Measurements from ENCODE around the gene SPCS1. TPM values are rescaled to one million over a fixed set of nuclear protein-coding genes. Genes with fewer than 3 reads are reported as not detected.

The SPCS1 gene
- total RNA-seq, 4 donors from 2014 or later: 65.8 to 138 (median 123) TPM

DNA sequence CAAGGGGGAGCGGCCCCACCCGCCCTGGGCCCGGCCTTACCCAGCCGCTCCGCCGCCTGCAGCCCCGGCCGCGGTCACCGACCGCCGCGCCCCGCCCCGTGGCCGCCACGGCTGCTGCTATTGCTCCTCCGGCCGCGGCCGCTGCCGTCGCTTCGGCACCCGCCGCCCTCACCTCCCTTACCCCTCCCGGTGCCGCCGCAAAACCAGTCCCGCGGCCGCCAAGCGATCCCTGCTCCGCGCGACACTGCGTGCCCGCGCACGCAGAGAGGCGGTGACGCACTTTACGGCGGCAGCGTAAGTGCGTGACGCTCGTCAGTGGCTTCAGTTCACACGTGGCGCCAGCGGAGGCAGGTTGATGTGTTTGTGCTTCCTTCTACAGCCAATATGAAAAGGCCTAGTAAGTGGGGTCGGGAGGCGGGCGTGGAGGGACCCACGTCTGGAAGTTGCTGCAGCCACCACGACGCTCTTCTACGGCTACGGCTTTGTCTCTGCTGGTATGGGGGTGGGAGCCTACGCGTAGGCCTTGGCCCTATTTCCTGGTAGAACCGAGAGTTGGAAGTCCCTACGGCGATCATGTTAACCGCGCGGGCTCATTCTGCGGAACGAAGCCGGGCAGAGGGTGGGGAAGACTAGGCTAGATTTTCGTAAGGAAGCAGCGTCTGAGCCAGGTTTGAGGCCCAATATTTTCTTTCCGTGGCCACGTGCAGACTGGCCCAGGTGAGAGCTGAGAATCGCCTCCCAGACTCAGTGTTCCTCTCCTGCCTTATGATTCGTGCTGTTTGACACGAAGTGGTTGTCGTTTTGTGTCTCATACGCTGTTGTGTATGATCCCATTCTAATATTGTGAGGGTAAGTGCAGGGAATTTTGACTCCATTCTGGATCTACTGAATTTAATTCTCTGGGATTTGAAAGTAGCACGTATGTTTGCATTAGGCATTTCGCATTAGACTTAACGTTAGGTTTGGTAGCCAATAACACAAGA, 19.9 kb upstream of the SPCS1 start, which contains the start of the genes GNL3 and PBRM1:
Gene GNL3 (plus strand): TSS at position 324 of the 983 bp plus-strand sequence. CDS start 61 bp downstream, at position 385.
Gene PBRM1 (minus strand): TSS at position 205 of the 983 bp plus-strand sequence.
- 0% methylated on average over 20 to 49 of the region's 82 CpGs for WGBS, 2 donors
- Histone ChIP-seq H3K36me3 (peaks cover 14 to 42% (median 27%) of the 10 kb centered on the region in 3 donors), H3K9me3 (no peaks in the 10 kb centered on the region), H3K27me3 (no peaks in the 10 kb centered on the region), H3K4me3 (peak within 1 kb of the TSS; percentile 49 to 90 (median 72)), H3K27ac (peak within 1 kb of the TSS; percentile 91 to 100 (median 97)), H3K4me1 (peaks cover 11 to 79% (median 40%) of the 10 kb centered on the region in 3 donors)
- TF ChIP-seq POLR2A (IDR thresholded peaks at IDR 0.05): peak in 3 of 4 donors; percentile 63 to 85 (median 82)
- TF ChIP-seq, protein P1, sequence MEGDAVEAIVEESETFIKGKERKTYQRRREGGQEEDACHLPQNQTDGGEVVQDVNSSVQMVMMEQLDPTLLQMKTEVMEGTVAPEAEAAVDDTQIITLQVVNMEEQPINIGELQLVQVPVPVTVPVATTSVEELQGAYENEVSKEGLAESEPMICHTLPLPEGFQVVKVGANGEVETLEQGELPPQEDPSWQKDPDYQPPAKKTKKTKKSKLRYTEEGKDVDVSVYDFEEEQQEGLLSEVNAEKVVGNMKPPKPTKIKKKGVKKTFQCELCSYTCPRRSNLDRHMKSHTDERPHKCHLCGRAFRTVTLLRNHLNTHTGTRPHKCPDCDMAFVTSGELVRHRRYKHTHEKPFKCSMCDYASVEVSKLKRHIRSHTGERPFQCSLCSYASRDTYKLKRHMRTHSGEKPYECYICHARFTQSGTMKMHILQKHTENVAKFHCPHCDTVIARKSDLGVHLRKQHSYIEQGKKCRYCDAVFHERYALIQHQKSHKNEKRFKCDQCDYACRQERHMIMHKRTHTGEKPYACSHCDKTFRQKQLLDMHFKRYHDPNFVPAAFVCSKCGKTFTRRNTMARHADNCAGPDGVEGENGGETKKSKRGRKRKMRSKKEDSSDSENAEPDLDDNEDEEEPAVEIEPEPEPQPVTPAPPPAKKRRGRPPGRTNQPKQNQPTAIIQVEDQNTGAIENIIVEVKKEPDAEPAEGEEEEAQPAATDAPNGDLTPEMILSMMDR (IDR thresholded peaks at IDR 0.05): peak in 2 of 6 experiments; percentile 2 to 15
- peak; percentile 68 for DNase-seq
- intact Hi-C loops (cut with DNase I): loop anchor here (10.0 kb wide), 1 partner anchor 151 kb away; the partner anchor contains the start of genes NT5DC2 and UQCC5

DNA sequence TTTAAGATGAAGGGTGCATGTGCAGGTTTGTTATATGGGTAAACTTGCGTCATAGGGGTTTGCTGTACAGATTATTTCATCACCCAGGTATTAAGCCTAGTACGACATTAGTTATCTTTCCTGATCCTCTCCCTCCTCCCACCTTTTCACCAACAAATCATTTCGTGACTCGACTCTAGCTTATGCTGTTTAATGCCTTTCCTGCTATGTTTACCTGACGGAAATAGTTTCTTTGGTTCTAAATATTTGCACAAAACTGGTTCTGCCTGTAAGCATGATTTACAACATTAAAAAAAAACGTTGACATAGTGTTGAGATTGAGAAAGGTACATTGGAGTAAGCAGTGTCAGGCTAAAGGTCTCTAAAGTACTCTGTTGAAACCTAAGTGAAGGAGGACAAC, 17.6 kb upstream of the SPCS1 start:
- peaks cover 30 to 63% (median 48%) of the 10 kb centered on the region in 3 donors for H3K36me3 ChIP-seq
- peaks cover 11 to 57% (median 26%) of the 10 kb centered on the region in 3 donors for H3K4me1 ChIP-seq
- no peaks in the 10 kb centered on the region for H3K27me3 ChIP-seq
- H3K27ac ChIP-seq: peak overlapping the region; percentile 50 to 97 (median 94)
- 41 to 61% methylated on average over 6 of the region's 6 CpGs for WGBS, 2 donors
- no peak overlapping the region for H3K4me3 ChIP-seq
- no peaks in the 10 kb centered on the region for H3K9me3 ChIP-seq
- intact Hi-C loops (cut with DNase I): loop anchor here (10.0 kb wide), 1 partner anchor 153 kb away; the partner anchor contains the start of genes NT5DC2 and UQCC5
- no peak for DNase-seq
- TF ChIP-seq, protein P1 (IDR thresholded peaks at IDR 0.05): no peak
- no peak for TF ChIP-seq POLR2A (IDR thresholded peaks at IDR 0.05)

DNA sequence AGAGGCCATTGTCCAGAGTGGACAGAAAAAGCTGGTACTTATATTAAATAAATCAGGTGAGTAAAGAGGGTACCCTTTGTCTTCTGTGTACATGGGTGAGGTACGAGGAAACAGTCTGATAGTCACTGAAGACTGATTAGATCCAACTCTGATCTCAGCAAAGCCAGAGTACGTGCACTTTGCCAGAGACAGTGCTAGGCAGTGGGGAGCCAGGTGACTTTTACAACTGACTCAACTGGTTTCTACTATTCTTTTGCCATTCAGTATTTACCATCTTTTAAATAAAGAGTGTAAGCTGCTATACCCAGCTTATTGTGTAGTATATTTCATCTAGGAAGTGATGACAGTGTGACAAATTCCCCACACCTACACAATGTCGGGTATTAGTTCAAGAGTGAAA, 16.8 kb upstream of the SPCS1 start:
- 74 to 79% methylated on average over 3 of the region's 3 CpGs for WGBS, 2 donors
- intact Hi-C loops (cut with DNase I): loop anchor here (10.0 kb wide), 1 partner anchor 154 kb away; the partner anchor contains the start of genes NT5DC2 and UQCC5
- peaks cover 30 to 72% (median 55%) of the 10 kb centered on the region in 3 donors for H3K36me3 ChIP-seq

DNA sequence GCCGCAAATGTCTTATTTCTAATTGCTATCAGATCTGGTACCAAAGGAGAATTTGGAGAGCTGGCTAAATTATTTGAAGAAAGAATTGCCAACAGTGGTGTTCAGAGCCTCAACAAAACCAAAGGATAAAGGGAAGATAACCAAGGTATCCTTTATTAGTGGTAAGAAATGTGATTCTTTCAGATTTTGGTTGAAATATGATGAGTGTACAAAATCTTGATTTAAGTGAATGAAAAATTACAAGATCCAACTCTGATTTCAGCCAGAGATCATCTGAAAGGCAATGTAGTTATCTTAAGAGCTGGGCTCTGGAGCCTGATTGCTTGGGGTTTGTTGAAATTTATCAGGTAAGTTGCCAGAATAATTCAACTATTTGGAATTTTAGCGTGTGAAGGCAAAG, 15.3 kb upstream of the SPCS1 start:
- Histone ChIP-seq H3K4me3 (no peak overlapping the region), H3K27ac (no peak overlapping the region), H3K9me3 (no peaks in the 10 kb centered on the region), H3K4me1 (peaks cover 11 to 39% (median 18%) of the 10 kb centered on the region in 3 donors), H3K27me3 (no peaks in the 10 kb centered on the region), H3K36me3 (peaks cover 40 to 86% (median 61%) of the 10 kb centered on the region in 3 donors)
- TF ChIP-seq, protein P1 (IDR thresholded peaks at IDR 0.05): no peak
- TF ChIP-seq POLR2A (IDR thresholded peaks at IDR 0.05): no peak
- 83 to 96% methylated on average over 1 to 2 of the region's 2 CpGs for WGBS, 2 donors
- DNase-seq: no peak
- intact Hi-C loops (cut with DNase I): no loop called here

More for the DNA sequence above, 16.8 kb upstream of the SPCS1 start:
- Histone ChIP-seq H3K4me1 (peaks cover 11 to 49% (median 25%) of the 10 kb centered on the region in 3 donors), H3K27me3 (no peaks in the 10 kb centered on the region), H3K9me3 (no peaks in the 10 kb centered on the region), H3K27ac (peak overlapping the region; percentile 50 to 97 (median 87)), H3K4me3 (no peak overlapping the region)
- no peak for DNase-seq
- TF ChIP-seq POLR2A (IDR thresholded peaks at IDR 0.05): no peak
- TF ChIP-seq, protein P1 (IDR thresholded peaks at IDR 0.05): no peak
